Measurements from ENCODE around the gene INSIG2. TPM values are rescaled to one million over a fixed set of nuclear protein-coding genes. Genes with fewer than 3 reads are reported as not detected.

The INSIG2 gene
- total RNA-seq, 1 experiment from 2014 or later = 8.7 TPM

- H3K79me1 ChIP-seq (ENCODE audit: insufficient read depth, low read depth, low read length, poor library complexity, severe bottlenecking) = no peaks in the 10 kb centered on the region
- H4K91ac ChIP-seq (ENCODE audit: insufficient read length, low read depth, low read length) = no peak overlapping the region
- no peak overlapping the region for H3K18ac ChIP-seq (ENCODE audit: insufficient read length, low read depth, low read length)
- no peak overlapping the region for H2BK120ac ChIP-seq (ENCODE audit: low read depth, low read length, poor library complexity, severe bottlenecking)
- Mint-ChIP-seq H3K9me3 (no peaks in the 10 kb centered on the region), H3K36me3 (ENCODE audit: insufficient read depth in 1 of 3, low read depth in 3 of 3) (no peaks in the 10 kb centered on the region), H3K4me1 (peaks cover 5 to 8% of the 10 kb centered on the region in 2 experiments), H3K27ac (no peak overlapping the region), H3K27me3 (ENCODE audit: low read depth) (peaks cover 4% of the 10 kb centered on the region; the same call in 1 of the 2 replicates), H3K4me3 (no peak overlapping the region)
- no peaks in the 10 kb centered on the region for H3K4me1 ChIP-seq (ENCODE audit: insufficient read depth, low read length)
- H3K9me3 ChIP-seq (ENCODE audit: control insufficient read depth, low read depth, low read length) = no peaks in the 10 kb centered on the region
- DNase-seq = no peak
- H4K8ac ChIP-seq (replicated peaks; ENCODE audit: insufficient read length, low read depth, low read length) = no peak overlapping the region
- H3K27me3 ChIP-seq (ENCODE audit: insufficient read depth, low read length) = no peaks in the 10 kb centered on the region
- no peak overlapping the region for H3K14ac ChIP-seq (ENCODE audit: insufficient read depth, low read length)
- H3K27ac ChIP-seq (ENCODE audit: insufficient read length, low read depth, low read length) = no peak overlapping the region
- no peak overlapping the region for H2BK15ac ChIP-seq (ENCODE audit: low read depth, low read length)
- H2BK12ac ChIP-seq (ENCODE audit: insufficient read length, low read depth, low read length) = no peak overlapping the region
- no peak overlapping the region for H2BK5ac ChIP-seq (ENCODE audit: insufficient read length, low read length)
- no peak for TF ChIP-seq CTCF (conservative IDR thresholded peaks at IDR 0.05)
- H4K5ac ChIP-seq (ENCODE audit: insufficient read length, low read depth, low read length) = no peak overlapping the region
- no peak overlapping the region for H3K23ac ChIP-seq (ENCODE audit: insufficient read length, low read depth, low read length)
- no peaks in the 10 kb centered on the region for H3K23me2 ChIP-seq (ENCODE audit: insufficient read length, low read depth, low read length, poor library complexity, severe bottlenecking)
- H4K20me1 ChIP-seq (ENCODE audit: control insufficient read depth, insufficient read depth, insufficient read length) = no peaks in the 10 kb centered on the region
- no peak overlapping the region for H3K4ac ChIP-seq (ENCODE audit: low read depth, low read length)
- no peak overlapping the region for H2BK20ac ChIP-seq (ENCODE audit: low read depth, low read length, poor library complexity, severe bottlenecking)
- H3K4me2 ChIP-seq (ENCODE audit: insufficient read depth, insufficient read length, low read length) = no peak overlapping the region
- no peak overlapping the region for H2AFZ ChIP-seq (ENCODE audit: low read length)
- H3K79me2 ChIP-seq (ENCODE audit: insufficient read depth, low read length) = no peaks in the 10 kb centered on the region
- H3K9ac ChIP-seq (ENCODE audit: extremely low read depth, insufficient read length, low read length) = no peak overlapping the region
- H3T11ph ChIP-seq (ENCODE audit: low read length) = no peak overlapping the region
- no peak overlapping the region for H3K56ac ChIP-seq (ENCODE audit: insufficient read length, low read depth, low read length)
- no peak overlapping the region for H2AK5ac ChIP-seq (ENCODE audit: insufficient read length, low read length)
Observed at GRCh38 chr2:118049816-118050140, 38.5 kb upstream of the INSIG2 start.

All from H9 (cell line).